HG03139 (cell line): ENCODE measurements around the gene MAP1LC3B2.
"Not testable (repeated sequence)": the region's sequence is repeated elsewhere in the genome, so short reads cannot be mapped to it uniquely, and the experiment has no call there.

ENCODE experiments used
- ATAC-seq: cut with Tn5 transposase; IDR thresholded peaks from one replicate; pipeline ENCODE4 v1.9.1; 2021; ENCODE audit not compliant: unreplicated experiment

MAP1LC3B2 gene

GRCh38 chr12:116556964-116557698, 2.0 kb upstream of the MAP1LC3B2 start:
- ATAC-seq: no peak

- no peak for ATAC-seq
Observed at GRCh38 chr12:116558280-116559161, 660 bp upstream of the MAP1LC3B2 start.

- ATAC-seq: no peak
Observed at GRCh38 chr12:116561181-116561821, 2.1 kb downstream of the MAP1LC3B2 start.

GRCh38 chr12:116562090-116562489, 2.9 kb downstream of the MAP1LC3B2 start:
- no peak for ATAC-seq

- no peak for ATAC-seq
Observed at GRCh38 chr12:116563262-116563661, 4.1 kb downstream of the MAP1LC3B2 start.

- ATAC-seq: no peak
Observed at GRCh38 chr12:116564080-116564479, 4.9 kb downstream of the MAP1LC3B2 start.

GRCh38 chr12:116565221-116565620, 6.0 kb downstream of the MAP1LC3B2 start:
- not testable (repeated sequence) for ATAC-seq

- no peak for ATAC-seq
Observed at GRCh38 chr12:116565963-116566362, 6.8 kb downstream of the MAP1LC3B2 start.

- no peak for ATAC-seq
Observed at GRCh38 chr12:116568203-116568602, 9.0 kb downstream of the MAP1LC3B2 start.

- no peak for ATAC-seq
Observed at GRCh38 chr12:116571089-116571488, 11.9 kb downstream of the MAP1LC3B2 start.

- no peak for ATAC-seq
Observed at GRCh38 chr12:116573776-116574175, 14.6 kb downstream of the MAP1LC3B2 start.

- not testable (repeated sequence) for ATAC-seq
Observed at GRCh38 chr12:116575754-116576153, 16.6 kb downstream of the MAP1LC3B2 start.

- no peak for ATAC-seq
Observed at GRCh38 chr12:116577154-116577561, 18.0 kb downstream of the MAP1LC3B2 start.

- no peak for ATAC-seq
Observed at GRCh38 chr12:116578051-116578450, 18.9 kb downstream of the MAP1LC3B2 start.

- ATAC-seq: no peak
Observed at GRCh38 chr12:116582610-116583009, 23.4 kb downstream of the MAP1LC3B2 start.

GRCh38 chr12:116583129-116583694, 24.0 kb downstream of the MAP1LC3B2 start:
- no peak for ATAC-seq

GRCh38 chr12:116587270-116587669, 28.1 kb downstream of the MAP1LC3B2 start:
- ATAC-seq: no peak

- no peak for ATAC-seq
Observed at GRCh38 chr12:116588390-116589028, 29.3 kb downstream of the MAP1LC3B2 start.

GRCh38 chr12:116589581-116589980, 30.4 kb downstream of the MAP1LC3B2 start:
- ATAC-seq: no peak

GRCh38 chr12:116590561-116590960, 31.4 kb downstream of the MAP1LC3B2 start:
- ATAC-seq: no peak
